ENCODE measurements around the gene C6orf52.
"Not testable (repeated sequence)": the region's sequence is repeated elsewhere in the genome, so short reads cannot be mapped to it uniquely, and the experiment has no call there.

C6orf52 gene

GRCh38 chr6:10695086-10695657, 756 bp upstream of the C6orf52 start:
- no peak for DNase-seq

- DNase-seq = no peak
Measured at GRCh38 chr6:10692965-10693538, 1.4 kb downstream of the C6orf52 start.

GRCh38 chr6:10690651-10691445, 3.6 kb downstream of the C6orf52 start:
- DNase-seq = no peak

- no peak for DNase-seq
Measured at GRCh38 chr6:10687582-10687981, 6.8 kb downstream of the C6orf52 start.

- DNase-seq = no peak
Measured at GRCh38 chr6:10686901-10687300, 7.5 kb downstream of the C6orf52 start.

GRCh38 chr6:10685092-10685915, 9.1 kb downstream of the C6orf52 start:
- DNase-seq = no peak

DNA sequence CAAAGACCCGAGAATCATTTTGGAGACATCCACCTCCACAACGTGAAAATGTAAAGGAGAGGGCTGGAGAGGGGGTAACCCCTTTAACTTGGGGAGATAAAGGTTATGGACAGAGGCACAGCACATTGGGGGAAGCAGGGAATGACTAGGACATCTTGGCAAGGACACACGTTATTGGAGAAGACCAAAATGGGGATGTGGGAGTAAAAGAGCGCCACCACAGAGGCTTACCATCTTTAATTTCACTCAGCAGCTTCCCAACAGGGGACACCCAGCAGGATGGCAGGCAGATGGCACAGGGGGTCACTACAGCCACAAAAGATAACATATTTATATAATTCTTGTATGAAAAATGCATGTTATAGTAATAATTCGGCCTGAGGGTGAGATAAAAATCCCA, 9.8 kb downstream of the C6orf52 start:
- DNase-seq = no peak

DNA sequence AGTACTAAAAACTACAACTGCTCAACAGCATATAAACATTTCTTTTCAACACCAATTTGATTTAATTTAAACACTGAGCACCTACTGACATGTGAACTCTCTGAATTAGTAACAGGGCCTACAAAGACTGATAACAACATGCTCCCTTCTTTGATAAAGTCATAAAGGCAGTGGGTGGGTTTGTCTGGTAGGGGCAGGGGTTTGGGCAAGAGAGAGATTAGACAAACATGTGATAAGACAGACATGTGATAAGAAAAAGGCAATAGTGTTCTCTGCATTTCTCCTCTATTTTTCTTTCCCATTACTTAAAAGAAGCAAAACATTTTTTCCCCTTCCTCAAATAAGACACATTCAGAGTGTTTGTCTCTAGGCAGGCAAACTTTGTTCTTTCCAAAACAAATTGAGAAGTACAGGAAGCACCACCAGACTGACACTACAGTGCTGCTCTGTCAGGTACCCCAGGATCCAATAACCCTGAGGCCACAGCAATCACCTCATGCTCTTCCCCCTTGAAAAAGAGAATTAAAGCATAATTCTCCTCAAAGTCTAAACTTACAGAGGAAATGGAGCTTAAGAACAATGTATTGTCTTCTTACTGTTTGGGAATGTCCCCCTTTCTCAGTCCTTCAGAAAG, 11.9 kb downstream of the C6orf52 start:
- no peak for DNase-seq

- DNase-seq = no peak
Measured at GRCh38 chr6:10681795-10682194, 12.6 kb downstream of the C6orf52 start.

- no peak for DNase-seq
Measured at GRCh38 chr6:10678456-10678855, 16.0 kb downstream of the C6orf52 start.

DNA sequence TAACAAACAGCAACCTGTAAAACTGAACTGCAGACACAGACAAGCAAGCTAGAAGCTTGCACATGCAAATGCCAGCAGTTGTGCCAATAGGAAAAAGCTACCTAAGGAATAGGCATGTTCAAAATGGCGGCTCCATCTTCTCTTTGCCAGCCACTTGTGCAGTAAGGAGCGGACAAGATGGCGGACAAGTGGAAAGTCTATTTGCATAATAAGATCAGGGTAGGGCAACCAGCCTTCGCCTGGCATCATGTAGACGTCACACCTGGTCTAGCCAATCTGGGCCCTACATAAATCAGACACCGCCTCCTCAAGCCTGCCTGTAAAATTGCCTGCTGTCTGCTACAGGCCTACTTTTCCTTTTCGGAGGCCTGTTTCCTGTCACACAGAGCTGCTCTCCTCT, 18.0 kb downstream of the C6orf52 start:
- no peak for DNase-seq

DNA sequence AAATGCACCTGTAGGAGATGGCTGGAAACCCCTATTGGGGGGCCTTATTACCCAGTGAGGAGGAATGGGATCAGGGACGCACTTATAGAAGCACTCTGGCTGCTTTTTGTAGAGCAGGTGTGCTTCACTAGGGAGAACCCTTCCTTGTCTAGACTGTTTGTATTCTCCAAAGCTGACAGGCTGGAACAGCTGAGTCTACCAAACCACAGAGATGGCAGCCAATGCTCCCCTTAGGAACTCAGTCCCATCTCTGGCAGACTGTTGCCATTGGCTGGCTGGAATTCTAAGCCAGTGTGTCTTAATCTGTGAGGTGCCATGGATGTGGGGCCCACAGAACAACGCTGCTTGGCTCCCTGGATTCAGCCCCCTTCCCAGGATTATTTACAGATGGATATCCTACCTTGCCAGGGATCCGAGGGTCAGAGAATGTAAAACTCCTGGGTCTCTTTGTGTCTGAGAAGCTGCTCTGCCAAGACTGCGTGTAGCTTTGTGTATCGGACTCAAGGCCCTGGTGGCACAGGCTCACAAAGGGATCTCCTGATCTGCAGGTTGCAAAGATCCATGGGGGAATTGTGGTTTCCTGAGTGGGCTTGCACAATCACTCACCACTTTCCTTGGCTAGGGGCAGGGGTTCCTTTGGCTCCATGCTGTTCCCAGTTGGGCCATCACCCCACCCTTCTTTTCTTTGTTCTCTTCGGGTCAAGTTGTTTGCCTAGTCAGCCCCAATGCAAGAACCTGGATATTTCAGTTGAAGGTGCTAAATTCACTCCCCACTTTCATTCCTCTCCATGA, 26.1 kb downstream of the C6orf52 start:
- DNase-seq = no peak

DNA sequence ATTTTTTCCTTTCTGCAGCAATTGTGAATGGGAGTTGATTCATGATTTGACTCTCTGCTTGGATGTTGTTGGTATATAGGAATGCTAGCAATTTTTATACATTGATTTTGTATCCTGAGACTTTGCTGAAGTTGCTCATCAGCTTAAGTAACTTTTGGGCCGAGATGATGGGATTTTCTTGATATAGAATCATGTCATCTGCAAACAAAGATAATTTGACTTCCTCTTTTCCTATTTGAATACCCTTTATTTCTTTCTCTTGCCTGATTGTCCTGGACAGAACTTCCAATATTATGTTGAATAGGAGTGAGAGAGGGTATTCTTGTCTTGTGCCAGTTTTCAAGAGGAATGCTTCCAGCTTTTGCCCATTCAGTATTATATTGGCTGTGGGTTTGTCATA, 28.8 kb downstream of the C6orf52 start:
- not testable (repeated sequence) for DNase-seq

GRCh38 chr6:10662742-10663141, 31.7 kb downstream of the C6orf52 start:
- DNase-seq = no peak

GRCh38 chr6:10662207-10662606, 32.2 kb downstream of the C6orf52 start:
- no peak for DNase-seq

GRCh38 chr6:10660431-10661191, 33.8 kb downstream of the C6orf52 start:
- DNase-seq = not testable (repeated sequence)

DNA sequence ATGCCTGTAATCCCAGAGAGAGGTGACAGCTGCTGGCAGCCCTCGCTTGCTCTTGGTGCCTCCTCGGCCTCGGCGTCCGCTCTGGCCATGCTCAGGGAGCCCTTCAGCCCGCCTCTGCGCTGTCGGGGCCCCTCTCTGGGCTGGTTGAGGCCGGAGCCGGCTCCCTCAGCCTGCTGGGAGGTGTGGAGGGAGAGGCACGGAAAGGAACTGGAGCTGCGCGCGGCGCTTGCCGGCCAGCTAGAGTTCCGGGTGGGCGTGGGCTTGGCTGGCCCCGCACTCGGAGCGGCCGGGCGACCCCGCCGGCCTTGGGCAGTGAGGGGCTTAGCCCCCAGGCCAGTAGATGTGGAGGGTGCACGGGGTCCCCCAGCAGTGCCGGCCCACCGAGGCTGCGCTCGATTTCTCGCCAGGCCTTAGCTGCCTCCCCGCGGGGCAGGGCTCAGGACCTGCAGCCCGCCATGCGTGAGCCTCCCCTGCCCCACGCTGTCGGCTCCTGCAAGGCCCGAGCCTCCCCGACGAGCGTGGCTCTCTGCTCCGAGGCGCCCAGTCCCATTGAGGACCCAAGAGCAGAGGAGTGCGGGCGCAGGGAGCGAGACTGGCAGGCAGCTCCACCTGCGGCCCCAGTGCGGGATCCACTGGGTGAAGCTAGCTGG, 34.6 kb downstream of the C6orf52 start:
- no peak for DNase-seq

GRCh38 chr6:10658910-10659698, 35.3 kb downstream of the C6orf52 start:
- no peak for DNase-seq

DNA sequence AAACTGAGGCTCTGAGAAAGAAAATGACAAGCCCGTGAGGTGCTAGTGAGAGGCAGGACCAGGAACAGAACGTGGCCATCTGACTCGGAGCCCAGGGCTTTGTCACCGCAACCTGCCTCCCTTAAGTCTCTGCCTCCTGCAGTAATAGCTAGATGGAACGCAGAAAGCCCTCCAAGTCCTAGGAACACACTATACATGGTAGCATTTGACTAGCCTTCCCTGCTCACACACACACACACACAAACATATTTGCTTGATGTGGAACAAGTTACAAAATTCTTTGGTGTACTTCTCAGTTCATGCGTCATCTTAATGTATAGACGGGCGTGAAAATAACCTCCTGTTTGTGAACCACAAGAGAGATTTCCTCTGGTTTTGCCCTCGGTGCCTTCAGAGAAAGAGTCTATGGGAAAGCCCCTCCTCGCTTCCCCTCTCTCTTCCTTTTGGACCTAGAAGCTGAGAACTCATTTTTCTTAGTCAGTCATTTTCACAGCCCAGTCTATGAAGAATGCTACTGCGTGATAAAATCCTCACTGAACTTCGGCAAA, 38.8 kb downstream of the C6orf52 start:
- DNase-seq = peak; percentile 26

- no peak for DNase-seq
Measured at GRCh38 chr6:10644225-10644624, 50.2 kb downstream of the C6orf52 start.
